Karpas-422 (cell line): ENCODE results near the gene IL20RA. TPM values are rescaled to one million over a fixed set of nuclear protein-coding genes. Genes with fewer than 3 reads are reported as not detected.

Experiments
- DNase-seq: peaks from one replicate; pipeline ENCODE4 v3.0.0-alpha.2; 2015
- H2AFZ ChIP-seq: fragments of 200-600 bp; sonication (generic); 2 replicates; pipeline ENCODE4 v1.6.1; 2014; ENCODE audit warnings: antibody characterized with exemption, low read length, mixed read lengths
- H3K27ac ChIP-seq: fragments of 200-600 bp; sonication (generic); 2 replicates; pipeline ENCODE4 v1.5.1; 2014; ENCODE audit warnings: mild to moderate bottlenecking, low read length, moderate library complexity
- H3K27me3 ChIP-seq: fragments of 200-600 bp; sonication (generic); 2 replicates; pipeline ENCODE4 v1.6.1; 2014; ENCODE audit warnings: low read length, mixed read lengths
- H3K36me3 ChIP-seq: fragments of 200-600 bp; sonication (generic); 2 replicates; pipeline ENCODE4 v1.6.1; 2014; ENCODE audit warnings: low read length, mixed read lengths; ENCODE audit not compliant: insufficient read depth
- H3K4me1 ChIP-seq: fragments of 200-600 bp; sonication (generic); 2 replicates; pipeline ENCODE4 v1.6.1; 2014; ENCODE audit warnings: mild to moderate bottlenecking, low read length, mixed read lengths
- H3K4me2 ChIP-seq: fragments of 200-600 bp; sonication (generic); 2 replicates; pipeline ENCODE4 v1.6.1; 2014; ENCODE audit warnings: low read length, low read depth, mild to moderate bottlenecking; ENCODE audit not compliant: poor library complexity, severe bottlenecking
- H3K4me3 ChIP-seq: fragments of 200-600 bp; sonication (generic); 2 replicates; pipeline ENCODE4 v1.5.1; 2014; ENCODE audit warnings: mild to moderate bottlenecking, antibody characterized with exemption, low read length, mixed read lengths
- H3K79me2 ChIP-seq: fragments of 200-600 bp; sonication (generic); 2 replicates; pipeline ENCODE4 v1.6.1; 2014; ENCODE audit warnings: mild to moderate bottlenecking, low read length, mixed read lengths
- H3K9ac ChIP-seq: fragments of 200-600 bp; sonication (generic); 2 replicates; pipeline ENCODE4 v1.6.0; 2014; ENCODE audit warnings: low read length
- H3K9me2 ChIP-seq: fragments of 200-600 bp; sonication (generic), shearing (Covaris generic); replicated peaks from 2 replicates; pipeline ENCODE4 v1.6.0; 2014; ENCODE audit warnings: mild to moderate bottlenecking, low read length, moderate library complexity; ENCODE audit not compliant: insufficient read depth
- H3K9me3 ChIP-seq: fragments of 300-700, 200-600 bp; sonication (generic); 2 replicates; pipeline ENCODE4 v1.6.1; 2014; ENCODE audit warnings: low read length, mixed read lengths
- H4K20me1 ChIP-seq: fragments of 200-600 bp; sonication (generic); 2 replicates; pipeline ENCODE4 v1.6.1; 2014; ENCODE audit warnings: mild to moderate bottlenecking, antibody characterized with exemption, low read length, low read depth; ENCODE audit not compliant: insufficient read depth
- total RNA-seq: library from RNA; depleted of rRNA; stranded (reverse); fragments of >200 nt; shearing (Covaris generic); gene quantifications from 2 replicates; pipeline ENCODE4 v1.2.3, GENCODE V29; 2014; ENCODE audit warnings: low replicate concordance

Gene IL20RA
- total RNA-seq, 1 experiment from 2014 or later = not detected

DNA sequence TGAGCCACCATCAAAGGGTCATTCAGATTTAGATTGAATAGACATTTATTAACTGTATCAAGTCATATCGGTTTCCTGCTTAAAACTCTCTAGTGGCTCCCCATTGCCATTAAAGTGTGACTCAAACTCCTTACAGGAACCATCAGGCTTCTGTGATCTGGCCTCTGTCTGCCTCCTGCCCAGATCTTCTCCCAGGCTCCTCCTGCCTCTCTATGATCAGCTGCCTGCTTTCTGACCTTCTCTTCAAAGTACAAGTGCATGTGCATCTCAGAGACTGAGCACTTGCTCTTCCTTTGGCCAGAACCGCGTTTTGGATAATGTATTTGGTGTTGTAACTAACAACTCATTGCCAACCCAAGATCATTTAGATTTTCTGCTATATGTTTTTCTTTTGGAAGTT is 52.7 kb downstream of the IL20RA start:
- H3K9me3 ChIP-seq = no peaks in the 10 kb centered on the region
- H3K27ac ChIP-seq = no peak overlapping the region
- no peak for DNase-seq
- no peaks in the 10 kb centered on the region for H3K27me3 ChIP-seq
- peaks cover 4% of the 10 kb centered on the region for H3K4me1 ChIP-seq
- no peaks in the 10 kb centered on the region for H3K36me3 ChIP-seq
- no peaks in the 10 kb centered on the region for H3K9me2 ChIP-seq
- H3K4me3 ChIP-seq = no peak overlapping the region
- H3K9ac ChIP-seq = no peak overlapping the region
- no peak overlapping the region for H3K4me2 ChIP-seq
- H3K79me2 ChIP-seq = no peaks in the 10 kb centered on the region
- no peak overlapping the region for H2AFZ ChIP-seq
- no peaks in the 10 kb centered on the region for H4K20me1 ChIP-seq

DNA sequence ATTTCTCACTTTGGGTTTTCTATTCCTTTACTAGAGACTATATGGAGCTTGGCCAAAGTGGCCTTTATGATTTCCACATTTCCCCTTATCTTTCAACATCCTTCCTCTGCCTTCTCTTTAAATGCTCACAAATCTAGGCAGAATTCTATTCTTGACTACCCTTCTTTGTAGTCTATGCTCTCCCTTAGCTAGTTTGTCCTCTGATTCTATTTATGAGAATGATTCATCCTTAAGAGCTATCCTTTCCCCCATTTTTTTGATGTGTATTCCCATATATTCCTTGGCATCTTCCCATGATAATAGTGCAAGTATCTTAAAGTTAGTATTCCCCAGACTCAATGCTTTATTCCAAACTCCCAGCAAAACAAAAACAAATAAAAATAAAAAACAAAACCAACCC is 53.1 kb downstream of the IL20RA start:
- no peak overlapping the region for H3K27ac ChIP-seq
- H4K20me1 ChIP-seq = no peaks in the 10 kb centered on the region
- H3K9ac ChIP-seq = no peak overlapping the region

DNA sequence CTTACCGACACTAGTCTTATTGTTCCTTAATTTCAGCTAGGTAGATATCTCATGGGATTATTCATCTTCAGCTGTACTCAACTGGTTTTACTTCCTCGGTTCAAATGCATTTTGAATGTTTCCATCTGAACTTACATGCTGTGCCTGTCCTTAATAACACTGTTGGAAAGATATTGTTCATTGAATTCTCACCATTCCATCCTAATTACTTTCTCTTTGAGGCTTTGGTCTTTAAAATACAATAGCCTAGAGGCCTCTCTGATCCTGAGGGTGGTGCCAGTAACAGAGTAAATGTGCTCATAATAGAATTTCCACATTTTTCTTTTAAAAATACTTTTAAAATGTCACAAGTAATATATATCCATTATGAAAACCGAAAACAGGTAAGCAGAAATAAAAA is 54.0 kb downstream of the IL20RA start:
- Histone ChIP-seq H3K27ac (no peak overlapping the region), H2AFZ (no peak overlapping the region), H3K9me3 (no peaks in the 10 kb centered on the region), H3K9me2 (no peaks in the 10 kb centered on the region), H3K4me2 (no peak overlapping the region), H3K27me3 (no peaks in the 10 kb centered on the region), H3K9ac (no peak overlapping the region), H3K79me2 (no peaks in the 10 kb centered on the region), H3K36me3 (no peaks in the 10 kb centered on the region), H3K4me3 (no peak overlapping the region), H4K20me1 (no peaks in the 10 kb centered on the region), H3K4me1 (peaks cover 4% of the 10 kb centered on the region)
- no peak for DNase-seq

More for the DNA sequence above, 53.1 kb downstream of the IL20RA start:
- Histone ChIP-seq H3K36me3 (no peaks in the 10 kb centered on the region), H3K4me2 (no peak overlapping the region), H3K9me2 (no peaks in the 10 kb centered on the region), H2AFZ (no peak overlapping the region), H3K4me3 (no peak overlapping the region), H3K27me3 (no peaks in the 10 kb centered on the region), H3K9me3 (no peaks in the 10 kb centered on the region), H3K4me1 (peaks cover 4% of the 10 kb centered on the region), H3K79me2 (no peaks in the 10 kb centered on the region)
- no peak for DNase-seq

DNA sequence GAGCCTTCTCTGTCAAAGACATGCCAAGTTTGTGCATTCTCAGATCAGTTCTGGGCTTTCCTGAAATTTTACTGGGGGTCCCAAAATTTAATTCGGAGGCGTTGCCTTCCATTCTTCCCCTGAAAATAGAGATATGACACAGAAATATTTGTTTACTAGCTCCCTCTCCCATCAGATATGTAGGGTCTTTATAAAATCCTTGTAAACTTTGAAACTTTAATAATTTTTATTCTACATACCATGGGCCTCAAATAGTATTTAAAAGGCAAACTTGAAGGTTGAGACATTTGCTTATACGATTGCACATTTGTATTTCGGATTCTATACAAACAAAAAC is 54.6 kb downstream of the IL20RA start:
- Histone ChIP-seq H2AFZ (no peak overlapping the region), H3K4me3 (no peak overlapping the region), H3K27ac (no peak overlapping the region), H3K79me2 (no peaks in the 10 kb centered on the region), H3K9me3 (no peaks in the 10 kb centered on the region), H3K4me2 (no peak overlapping the region), H3K9me2 (no peaks in the 10 kb centered on the region), H3K9ac (no peak overlapping the region), H3K36me3 (no peaks in the 10 kb centered on the region), H3K4me1 (peaks cover 4% of the 10 kb centered on the region), H4K20me1 (no peaks in the 10 kb centered on the region), H3K27me3 (no peaks in the 10 kb centered on the region)
- no peak for DNase-seq

DNA sequence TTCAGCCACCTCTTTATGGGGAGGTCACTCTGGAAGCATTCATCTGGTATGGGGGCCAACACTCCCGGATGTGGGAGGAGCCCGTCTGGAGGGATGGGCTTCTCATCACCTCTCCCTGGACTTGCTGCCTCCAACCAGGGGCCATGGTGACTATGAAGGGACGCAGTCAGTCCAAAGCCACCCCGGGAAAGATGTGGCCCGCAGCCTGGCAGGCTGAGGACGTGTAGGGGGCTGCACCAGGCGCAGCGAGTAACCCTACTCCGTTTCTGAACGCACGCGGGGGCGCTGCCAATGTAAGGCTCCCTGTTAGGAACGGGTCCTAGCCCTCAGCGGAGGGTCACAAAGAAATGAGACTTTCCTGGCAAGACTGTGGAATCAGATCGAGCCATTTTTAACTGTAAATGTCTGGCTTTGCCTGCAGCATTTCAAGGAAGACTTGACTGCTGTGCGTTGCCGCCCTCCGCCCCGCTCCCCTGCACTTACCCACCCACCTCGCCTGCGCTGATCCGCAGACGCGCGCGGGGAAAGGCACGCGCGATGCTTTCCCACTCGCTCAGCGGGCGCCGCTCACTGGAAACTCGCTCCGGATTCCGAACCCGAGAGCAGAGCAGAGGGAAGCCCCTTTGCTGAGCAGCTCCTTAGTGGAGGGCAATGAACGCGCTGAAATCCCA is 55.1 kb downstream of the IL20RA start:
- Histone ChIP-seq H2AFZ (no peak overlapping the region), H3K4me3 (no peak overlapping the region), H3K4me2 (no peak overlapping the region), H3K9me2 (no peaks in the 10 kb centered on the region), H3K36me3 (no peaks in the 10 kb centered on the region), H3K9me3 (no peaks in the 10 kb centered on the region), H3K79me2 (no peaks in the 10 kb centered on the region), H3K27me3 (no peaks in the 10 kb centered on the region), H3K4me1 (peaks cover 4% of the 10 kb centered on the region), H3K27ac (no peak overlapping the region), H3K9ac (no peak overlapping the region), H4K20me1 (no peaks in the 10 kb centered on the region)
- no peak for DNase-seq

DNA sequence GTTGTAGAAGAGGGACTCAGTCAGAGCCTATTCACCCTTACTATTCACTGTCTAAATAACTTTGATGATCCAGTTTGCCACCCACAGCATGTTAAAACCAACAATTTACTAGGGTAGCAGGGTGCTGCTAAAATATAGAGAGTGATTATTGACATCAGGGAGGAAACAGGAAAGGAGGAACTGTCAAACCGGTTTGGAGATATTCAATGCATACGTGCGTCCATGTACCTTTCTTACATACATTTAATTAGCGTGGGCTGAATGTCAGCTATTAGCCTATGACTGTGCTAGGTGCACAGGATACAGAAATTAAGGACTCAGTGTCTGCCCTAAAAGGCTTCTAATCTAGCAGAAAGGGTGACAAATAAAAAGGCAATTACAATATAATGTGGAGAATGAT is 57.2 kb downstream of the IL20RA start:
- H3K9ac ChIP-seq = no peak overlapping the region
- H3K9me3 ChIP-seq = no peaks in the 10 kb centered on the region

DNA sequence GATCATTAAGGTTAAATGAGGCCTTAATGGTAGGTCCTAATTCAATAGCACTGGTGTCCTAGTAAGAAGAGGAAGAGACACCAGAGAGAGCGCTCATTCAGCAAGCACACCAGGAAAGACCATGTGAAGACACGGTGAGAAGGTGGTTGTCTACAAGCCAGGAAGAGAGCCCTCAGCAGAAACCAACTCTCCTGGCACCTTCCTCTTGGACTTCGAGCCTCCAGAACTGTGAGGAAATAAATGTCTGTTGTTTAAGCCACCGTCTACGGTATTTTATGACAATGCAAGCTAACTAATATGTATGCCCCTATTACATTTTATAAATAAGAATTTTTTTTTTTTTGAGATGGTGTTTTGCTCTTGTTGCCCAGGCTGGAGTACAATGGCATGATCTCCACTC is 59.3 kb downstream of the IL20RA start:
- H3K9me3 ChIP-seq = no peaks in the 10 kb centered on the region
- H3K4me3 ChIP-seq = no peak overlapping the region
- no peaks in the 10 kb centered on the region for H3K9me2 ChIP-seq
- no peak overlapping the region for H3K27ac ChIP-seq
- H3K4me2 ChIP-seq = no peak overlapping the region
- H3K27me3 ChIP-seq = no peaks in the 10 kb centered on the region
- no peak overlapping the region for H3K9ac ChIP-seq
- H3K36me3 ChIP-seq = no peaks in the 10 kb centered on the region
- H4K20me1 ChIP-seq = no peaks in the 10 kb centered on the region
- H2AFZ ChIP-seq = no peak overlapping the region
- no peak for DNase-seq
- H3K4me1 ChIP-seq = no peaks in the 10 kb centered on the region
- no peaks in the 10 kb centered on the region for H3K79me2 ChIP-seq

More for the DNA sequence above, 57.2 kb downstream of the IL20RA start:
- DNase-seq = no peak
- no peaks in the 10 kb centered on the region for H3K36me3 ChIP-seq
- H3K79me2 ChIP-seq = no peaks in the 10 kb centered on the region
- no peak overlapping the region for H3K4me3 ChIP-seq
- H3K27ac ChIP-seq = no peak overlapping the region
- H3K4me1 ChIP-seq = no peaks in the 10 kb centered on the region
- H3K27me3 ChIP-seq = no peaks in the 10 kb centered on the region
- no peak overlapping the region for H3K4me2 ChIP-seq
- H4K20me1 ChIP-seq = no peaks in the 10 kb centered on the region
- H3K9me2 ChIP-seq = no peaks in the 10 kb centered on the region
- H2AFZ ChIP-seq = no peak overlapping the region

DNA sequence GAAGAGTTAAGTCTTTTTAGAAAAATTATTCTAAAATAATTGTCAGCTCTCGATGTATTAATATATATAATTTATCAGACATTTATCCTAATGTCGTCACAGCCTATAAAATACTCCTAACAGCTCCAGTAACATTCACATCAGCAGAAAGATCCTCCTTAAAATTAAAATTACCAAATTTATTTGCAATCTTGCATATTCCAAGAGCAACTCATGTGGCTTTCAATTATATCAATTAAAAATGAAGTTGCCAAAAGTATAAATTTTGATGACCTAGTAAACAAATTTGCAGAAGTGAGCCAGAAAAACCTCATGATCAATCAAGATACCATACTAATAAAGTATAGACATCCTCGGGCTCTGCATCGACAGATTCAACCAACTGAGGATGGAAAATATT is 60.2 kb downstream of the IL20RA start:
- Histone ChIP-seq H3K27ac (no peak overlapping the region), H4K20me1 (no peaks in the 10 kb centered on the region), H2AFZ (no peak overlapping the region), H3K4me2 (no peak overlapping the region), H3K9me3 (no peaks in the 10 kb centered on the region), H3K9ac (no peak overlapping the region), H3K36me3 (no peaks in the 10 kb centered on the region), H3K4me1 (peaks cover 4% of the 10 kb centered on the region; the same call in 1 of the 2 replicates), H3K27me3 (0 out of 2 replicates have a peak, but pooled peaks cover 3% of the 10 kb centered on the region), H3K4me3 (no peak overlapping the region), H3K9me2 (no peaks in the 10 kb centered on the region), H3K79me2 (no peaks in the 10 kb centered on the region)
- DNase-seq = no peak
